NCI-H146 (cell line): Measurements from ENCODE around the gene MICB.
A peak's percentile ranks its signal among the peaks of the same experiment; 100 is the strongest.
"Not testable (repeated sequence)": the region's sequence is repeated elsewhere in the genome, so short reads cannot be mapped to it uniquely, and the experiment has no call there.

Experiments
- DNase-seq: peaks from one replicate; lab custom pipeline; 2025; lab: John Stamatoyannopoulos, UW

MICB gene

GRCh38 chr6:31474871-31475286, 23.1 kb upstream of the MICB start:
- DNase-seq: no peak

- DNase-seq: no peak
Observed at GRCh38 chr6:31476515-31477139, 21.3 kb upstream of the MICB start.

- no peak for DNase-seq
Observed at GRCh38 chr6:31477521-31477920, 20.4 kb upstream of the MICB start.

GRCh38 chr6:31478186-31478950, 19.6 kb upstream of the MICB start:
- DNase-seq: no peak

GRCh38 chr6:31479151-31479932, 18.6 kb upstream of the MICB start:
- DNase-seq: no peak

GRCh38 chr6:31479933-31480535, 17.9 kb upstream of the MICB start:
- DNase-seq: no peak

GRCh38 chr6:31480574-31480973, 17.4 kb upstream of the MICB start:
- no peak for DNase-seq

- DNase-seq: no peak
Observed at GRCh38 chr6:31483392-31483791, 14.6 kb upstream of the MICB start.

- DNase-seq: no peak
Observed at GRCh38 chr6:31485055-31485454, 12.9 kb upstream of the MICB start.

- DNase-seq: not testable (repeated sequence)
Observed at GRCh38 chr6:31486065-31486837, 11.7 kb upstream of the MICB start.

- not testable (repeated sequence) for DNase-seq
Observed at GRCh38 chr6:31487674-31488073, 10.3 kb upstream of the MICB start.

- DNase-seq: no peak
Observed at GRCh38 chr6:31489086-31489485, 8.9 kb upstream of the MICB start.

GRCh38 chr6:31490115-31490873, 7.7 kb upstream of the MICB start:
- no peak for DNase-seq

GRCh38 chr6:31493550-31493874, 4.4 kb upstream of the MICB start:
- DNase-seq: not testable (repeated sequence)

- peak; percentile 72 for DNase-seq
Observed at GRCh38 chr6:31493875-31494694, 3.9 kb upstream of the MICB start.

GRCh38 chr6:31495580-31495979, 2.4 kb upstream of the MICB start:
- DNase-seq: no peak

- DNase-seq: not testable (repeated sequence)
Observed at GRCh38 chr6:31496826-31497225, 1.1 kb upstream of the MICB start.

- DNase-seq: no peak
Observed at GRCh38 chr6:31498748-31499147, 803 bp downstream of the MICB start.

GRCh38 chr6:31499648-31500047, 1.7 kb downstream of the MICB start:
- not testable (repeated sequence) for DNase-seq

- DNase-seq: no peak
Observed at GRCh38 chr6:31502586-31502985, 4.6 kb downstream of the MICB start.
